Uterus (tissue), 2 donors: ENCODE results near the gene SIGLEC7.

Experiments used
- POLR2A ChIP-seq, 2 donors: fragments of 450-650 bp; IDR thresholded peaks; one replicate each; pipeline ENCODE4 v1.6.1; 2016; ENCODE audit warnings: antibody characterized with exemption in 2 of 2, mild to moderate bottlenecking in 1 of 2, moderate library complexity in 1 of 2
- TF ChIP-seq, protein P1 (sequence below), 4 experiments: fragments of 200-600 bp in 2 of 4; fragments of 450-650 bp in 2 of 4; sonication (generic) in 2 of 4; IDR thresholded peaks; one replicate each; pipeline ENCODE4 v1.5.1; 2016 to 2019; ENCODE audit warnings: antibody characterized with exemption in 4 of 4, mild to moderate bottlenecking in 2 of 4, moderate library complexity in 1 of 4

DNA sequence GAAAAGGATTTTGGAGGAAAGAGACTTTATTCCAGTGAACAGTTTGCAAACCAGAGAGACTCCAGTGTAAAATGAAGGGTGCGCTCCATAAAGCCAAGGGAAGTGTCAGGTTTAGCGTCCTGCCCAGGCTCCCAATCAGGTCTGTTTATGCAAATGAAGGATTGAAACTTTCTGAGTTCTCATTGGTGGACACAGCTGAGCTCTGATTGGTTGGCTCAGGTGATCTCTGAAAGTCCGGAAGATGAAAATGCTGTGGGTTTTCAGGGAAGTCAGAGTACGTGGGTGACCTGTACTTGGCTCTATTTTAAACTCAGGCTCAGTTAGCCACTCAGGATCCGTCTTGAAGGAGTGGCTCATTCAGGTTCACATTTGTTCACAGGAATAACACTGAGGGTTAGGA, 54.1 kb downstream of the SIGLEC7 start:
- TF ChIP-seq, protein P1, sequence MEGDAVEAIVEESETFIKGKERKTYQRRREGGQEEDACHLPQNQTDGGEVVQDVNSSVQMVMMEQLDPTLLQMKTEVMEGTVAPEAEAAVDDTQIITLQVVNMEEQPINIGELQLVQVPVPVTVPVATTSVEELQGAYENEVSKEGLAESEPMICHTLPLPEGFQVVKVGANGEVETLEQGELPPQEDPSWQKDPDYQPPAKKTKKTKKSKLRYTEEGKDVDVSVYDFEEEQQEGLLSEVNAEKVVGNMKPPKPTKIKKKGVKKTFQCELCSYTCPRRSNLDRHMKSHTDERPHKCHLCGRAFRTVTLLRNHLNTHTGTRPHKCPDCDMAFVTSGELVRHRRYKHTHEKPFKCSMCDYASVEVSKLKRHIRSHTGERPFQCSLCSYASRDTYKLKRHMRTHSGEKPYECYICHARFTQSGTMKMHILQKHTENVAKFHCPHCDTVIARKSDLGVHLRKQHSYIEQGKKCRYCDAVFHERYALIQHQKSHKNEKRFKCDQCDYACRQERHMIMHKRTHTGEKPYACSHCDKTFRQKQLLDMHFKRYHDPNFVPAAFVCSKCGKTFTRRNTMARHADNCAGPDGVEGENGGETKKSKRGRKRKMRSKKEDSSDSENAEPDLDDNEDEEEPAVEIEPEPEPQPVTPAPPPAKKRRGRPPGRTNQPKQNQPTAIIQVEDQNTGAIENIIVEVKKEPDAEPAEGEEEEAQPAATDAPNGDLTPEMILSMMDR (IDR thresholded peaks at IDR 0.05) = no peak
- TF ChIP-seq POLR2A (IDR thresholded peaks at IDR 0.05) = no peak
